ENCODE measurements around the gene ZNF432.

- TF ChIP-seq CTCF (IDR thresholded peaks at IDR 0.05) (no peak), POLR2A (IDR thresholded peaks at IDR 0.05; ENCODE audit: low read depth) (peak; percentile 15), EP300 (IDR thresholded peaks at IDR 0.05) (no peak), POLR2AphosphoS5 (IDR thresholded peaks at IDR 0.05) (peak; percentile 87 to 89)
Observed at GRCh38 chr19:52028027-52028779, 20.4 kb downstream of the ZNF432 start, which contains the start of gene ZNF614.

Measured in esophagus muscularis mucosa (tissue), 4 donors.